HG03159 (cell line): ENCODE measurements around the gene SLC45A1.

Experiments used
- ATAC-seq: cut with Tn5 transposase; IDR thresholded peaks from one replicate; pipeline ENCODE4 v1.9.1; 2021; ENCODE audit warnings: mild to moderate bottlenecking, moderate library complexity; ENCODE audit not compliant: unreplicated experiment

The SLC45A1 gene

DNA sequence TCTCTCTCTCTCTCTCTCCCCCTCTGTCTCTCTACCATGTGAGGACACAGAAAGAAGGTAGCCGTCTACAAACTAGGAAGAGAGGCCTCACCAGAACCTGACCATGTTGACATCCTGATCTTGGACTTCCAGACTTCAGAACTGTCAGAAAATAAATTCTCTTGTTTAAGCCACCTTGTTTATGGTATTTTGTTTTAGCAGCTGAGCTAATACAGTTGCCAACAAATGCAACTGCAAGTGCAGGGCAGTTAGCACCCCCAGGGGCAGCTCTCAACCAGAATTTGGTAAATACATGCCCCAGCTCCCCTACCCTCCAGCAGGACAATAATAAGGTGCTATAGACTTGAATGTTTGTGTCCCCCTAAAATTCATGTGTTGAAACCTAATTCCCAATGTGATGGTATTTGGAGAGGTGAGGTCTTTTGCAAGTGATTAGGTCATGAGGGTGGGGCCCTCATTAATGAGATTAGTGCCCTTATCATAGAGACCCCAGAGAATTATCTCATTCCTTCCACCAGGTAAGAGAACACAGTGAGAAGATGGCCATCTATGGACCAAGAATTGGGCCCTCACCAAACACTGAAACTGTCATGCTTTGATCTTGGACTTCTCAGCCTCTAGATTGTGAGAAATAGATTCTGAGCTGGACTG lies 6.7 kb upstream of the SLC45A1 start:
- no peak for ATAC-seq

DNA sequence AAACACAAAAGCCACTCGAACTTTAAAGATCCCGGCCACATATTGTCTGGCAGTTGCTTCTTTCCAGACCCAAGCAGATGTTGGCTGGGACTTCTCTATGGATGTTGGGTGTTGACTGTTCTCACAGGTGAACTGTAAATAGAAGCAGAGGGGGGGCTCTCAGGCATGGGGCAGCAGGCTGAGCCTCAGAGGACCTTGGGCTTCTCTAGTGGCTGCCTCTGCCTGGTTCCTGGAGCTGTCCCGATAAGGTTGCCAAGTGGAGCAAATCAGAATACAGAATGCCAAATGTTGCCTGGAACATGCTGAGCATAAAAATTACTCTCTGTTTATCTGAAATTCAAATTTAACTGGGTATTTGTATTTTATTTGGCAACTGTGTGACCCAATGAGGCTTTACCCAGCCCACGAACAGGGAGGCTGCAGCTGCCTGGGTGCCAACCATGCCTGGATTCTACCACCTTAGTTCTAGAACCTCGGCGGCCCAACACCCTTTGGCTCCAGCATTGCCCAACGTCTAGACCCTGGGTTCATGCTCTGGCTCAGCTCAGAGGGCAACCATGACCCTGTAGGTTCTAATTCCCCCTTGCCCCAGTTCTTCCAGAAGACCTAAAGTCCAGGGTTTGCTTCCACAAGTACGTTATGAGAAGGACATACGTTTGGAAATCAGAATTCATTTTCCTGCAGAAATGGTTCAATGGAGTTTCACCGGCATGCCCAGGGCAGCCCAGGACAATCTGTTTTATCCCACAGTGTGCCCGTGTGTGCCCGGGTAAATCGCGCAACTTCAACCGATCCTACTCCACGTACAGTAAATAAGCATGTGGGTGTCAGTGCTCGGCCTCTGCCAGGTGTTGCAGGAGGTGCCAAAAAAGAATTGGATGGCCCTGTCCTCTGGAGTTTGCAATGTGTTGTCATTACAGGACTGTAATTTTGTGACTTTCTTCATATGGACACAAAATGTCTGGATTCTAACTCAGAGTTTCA lies 5.4 kb upstream of the SLC45A1 start:
- no peak for ATAC-seq

DNA sequence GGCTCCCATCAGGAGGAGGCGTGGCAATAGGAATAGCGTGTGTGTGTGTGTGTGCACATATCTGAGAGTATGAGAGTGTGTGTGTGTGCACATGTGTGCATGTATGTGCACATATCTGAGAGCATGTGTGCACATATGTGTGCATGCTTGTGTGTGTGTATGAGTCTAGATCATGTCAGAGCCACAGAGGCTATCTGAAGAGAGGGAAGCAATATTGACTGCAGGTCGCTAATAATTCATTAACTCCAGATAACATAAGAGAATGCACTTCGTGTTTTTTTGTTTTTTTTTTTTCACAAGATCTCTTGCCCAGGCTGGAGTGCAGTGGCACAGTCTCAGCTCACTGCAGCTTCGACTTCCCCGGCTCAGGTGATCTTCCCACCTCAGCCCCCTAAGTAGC lies 4.7 kb upstream of the SLC45A1 start:
- ATAC-seq: no peak

DNA sequence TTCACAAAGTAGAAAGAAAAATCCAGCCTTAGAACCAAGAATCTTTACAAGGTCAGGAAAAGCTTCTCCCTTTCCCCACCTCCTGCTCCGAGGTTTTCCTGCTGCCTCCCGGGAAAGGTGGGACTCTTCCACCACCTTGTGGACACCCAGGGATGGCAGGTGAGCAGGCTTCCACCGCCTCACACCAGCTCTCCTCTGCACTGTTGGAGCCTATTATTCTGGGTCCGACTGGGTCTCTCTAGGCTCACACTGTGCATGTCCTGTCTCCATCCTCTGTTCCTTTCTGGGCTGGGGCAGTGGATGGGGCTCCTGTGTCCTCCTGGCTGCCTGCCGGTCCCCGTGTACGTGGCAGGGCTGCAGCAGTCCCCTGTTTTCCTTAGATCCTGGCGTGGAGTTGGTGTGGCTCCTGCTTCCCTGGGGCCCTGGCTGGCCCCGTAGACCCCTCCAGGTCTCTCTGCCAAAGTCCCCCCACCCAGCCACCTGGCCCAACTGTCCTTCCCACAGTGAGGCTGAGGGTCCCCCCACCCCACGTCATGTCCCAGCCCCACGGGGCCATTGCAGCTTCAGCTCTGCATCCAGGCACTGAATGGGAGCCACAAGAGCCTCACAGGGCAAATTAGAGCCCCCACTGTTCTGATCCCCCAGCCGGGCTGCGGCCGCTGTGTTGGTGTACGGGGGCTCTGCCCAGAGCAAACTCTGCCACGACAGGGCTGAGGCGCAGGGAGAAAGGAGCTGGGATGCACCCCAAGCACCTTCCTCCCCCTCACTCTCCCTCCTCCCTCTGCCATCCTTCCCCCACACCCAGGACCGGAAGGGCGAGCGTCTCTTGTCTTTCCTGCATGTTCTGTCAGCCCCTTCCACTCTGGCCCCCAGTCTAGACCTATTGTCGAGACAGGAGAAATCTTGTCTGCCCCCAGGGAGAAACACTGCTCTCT lies 3.3 kb upstream of the SLC45A1 start:
- no peak for ATAC-seq

DNA sequence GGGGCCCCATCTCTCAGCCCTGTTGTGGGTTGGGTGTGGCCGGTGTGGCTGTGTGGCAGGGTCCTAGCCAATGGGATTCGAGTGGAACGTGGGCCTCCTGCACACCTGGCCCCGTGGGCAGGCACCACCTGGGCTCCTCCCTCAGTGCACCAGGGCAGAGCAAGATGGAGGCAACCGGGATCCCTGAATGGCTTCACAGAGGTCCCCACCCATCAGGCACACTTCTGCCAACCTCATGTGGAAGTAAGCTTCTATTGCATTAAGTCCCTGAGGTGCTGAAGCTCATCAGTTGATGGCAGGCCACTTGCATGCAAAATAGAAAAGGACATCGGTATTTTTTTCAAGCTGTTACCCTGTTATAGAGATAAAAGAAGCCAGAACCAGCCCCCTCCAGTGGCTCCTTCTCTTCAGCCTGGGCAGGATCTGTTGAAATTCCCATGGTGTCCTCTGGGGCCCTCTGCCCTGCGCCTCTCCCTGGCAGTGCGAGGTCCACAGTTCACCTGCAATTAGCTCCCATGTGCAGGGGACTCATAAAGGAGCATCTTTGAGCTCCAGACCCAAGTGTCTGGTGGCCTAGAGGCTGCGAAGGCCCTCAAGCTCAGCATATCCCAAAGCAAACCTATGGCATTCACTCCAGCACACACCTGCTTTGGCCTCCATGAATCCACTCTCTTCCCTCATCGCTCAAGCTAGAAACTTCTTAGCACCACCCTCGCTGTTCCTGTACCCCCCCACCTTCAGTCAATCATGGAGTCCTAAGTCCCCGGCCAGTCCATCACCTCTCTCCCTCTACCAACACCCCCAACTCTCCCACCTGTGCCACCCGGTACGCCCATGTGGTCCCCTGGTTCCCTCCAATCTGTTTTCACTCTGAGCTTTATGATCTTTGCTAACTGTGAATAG lies 2.1 kb upstream of the SLC45A1 start:
- no peak for ATAC-seq

DNA sequence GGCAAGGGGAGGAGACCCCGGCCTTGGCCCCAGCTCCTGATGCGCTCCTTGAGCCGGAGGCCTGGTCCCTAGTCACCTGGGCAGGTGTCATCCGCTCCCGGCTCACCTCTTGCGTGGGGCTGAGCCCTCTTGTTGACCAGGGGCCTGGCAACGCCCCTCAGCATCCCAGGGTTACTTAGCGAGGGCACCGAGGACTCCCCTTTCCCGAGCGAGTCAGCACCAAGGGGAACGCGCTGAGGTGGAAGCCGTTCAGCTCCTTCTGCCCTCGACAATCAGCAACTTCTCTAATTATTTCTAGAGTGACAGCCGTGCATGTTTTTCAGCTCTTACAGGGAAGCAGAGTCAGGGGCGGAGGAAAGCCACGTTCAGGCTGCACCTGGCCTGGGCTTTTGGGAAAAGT lies 522 bp downstream of the SLC45A1 start:
- no peak for ATAC-seq

DNA sequence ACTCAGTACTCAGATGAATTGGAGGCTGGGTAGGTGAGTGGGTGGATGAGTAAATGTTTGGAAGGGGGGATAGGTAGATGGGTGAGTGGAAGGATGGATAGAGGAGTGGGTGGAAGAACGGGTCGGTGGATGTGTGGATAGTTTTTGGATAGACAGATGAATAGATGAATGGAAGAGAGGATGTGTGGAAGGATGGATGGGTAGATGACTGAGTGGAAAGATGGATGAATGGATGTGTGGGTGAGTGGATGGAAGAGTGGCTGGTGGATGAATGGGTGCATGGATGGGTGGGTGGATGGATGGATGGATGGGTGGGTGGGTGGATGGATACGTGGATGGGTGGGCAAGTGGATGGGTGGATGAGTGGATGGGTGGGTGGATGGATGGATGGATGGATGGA lies 3.7 kb downstream of the SLC45A1 start:
- no peak for ATAC-seq

DNA sequence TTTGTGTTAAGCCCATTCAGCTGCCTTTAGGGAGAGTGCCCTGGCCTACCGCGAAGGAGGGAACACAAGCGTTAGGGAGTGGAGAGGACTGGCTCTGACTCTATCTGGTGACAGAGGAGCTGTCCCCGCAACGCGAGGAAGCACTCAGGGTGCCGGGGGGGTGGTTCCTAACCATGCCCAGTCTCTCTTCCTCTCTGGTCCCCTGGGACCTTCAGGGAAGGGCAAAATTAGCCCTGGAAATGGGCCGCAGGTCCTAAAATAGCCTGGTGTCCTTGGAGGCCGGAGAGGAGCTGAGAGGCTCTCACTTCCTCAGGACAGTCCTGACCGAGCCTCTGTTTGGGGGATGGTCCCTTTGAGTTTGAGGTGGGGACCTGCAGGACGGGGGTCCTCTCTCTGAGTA lies 5.8 kb downstream of the SLC45A1 start:
- ATAC-seq: no peak

DNA sequence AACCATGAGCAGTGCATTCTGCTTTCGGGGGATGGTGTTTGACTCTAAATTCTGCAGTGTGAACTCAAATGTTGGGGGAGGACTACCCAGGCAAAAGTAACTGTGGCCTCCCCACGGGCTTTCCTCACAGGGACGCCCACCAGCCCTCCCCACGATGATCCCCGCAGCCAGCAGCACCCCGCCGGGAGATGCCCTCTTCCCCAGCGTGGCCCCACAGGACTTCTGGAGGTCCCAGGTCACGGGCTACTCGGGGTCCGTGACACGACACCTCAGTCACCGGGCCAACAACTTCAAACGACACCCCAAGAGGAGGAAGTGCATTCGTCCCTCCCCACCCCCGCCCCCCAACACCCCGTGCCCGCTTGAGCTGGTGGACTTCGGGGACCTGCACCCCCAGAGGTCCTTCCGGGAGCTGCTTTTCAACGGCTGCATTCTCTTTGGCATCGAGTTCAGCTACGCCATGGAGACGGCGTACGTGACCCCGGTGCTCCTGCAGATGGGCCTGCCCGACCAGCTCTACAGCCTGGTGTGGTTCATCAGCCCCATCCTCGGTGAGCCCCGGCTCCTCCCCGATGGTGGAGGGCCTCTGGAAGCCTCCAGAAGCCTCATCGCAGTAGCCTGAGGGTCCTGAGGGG lies 6.4 kb downstream of the SLC45A1 start:
- no peak for ATAC-seq

DNA sequence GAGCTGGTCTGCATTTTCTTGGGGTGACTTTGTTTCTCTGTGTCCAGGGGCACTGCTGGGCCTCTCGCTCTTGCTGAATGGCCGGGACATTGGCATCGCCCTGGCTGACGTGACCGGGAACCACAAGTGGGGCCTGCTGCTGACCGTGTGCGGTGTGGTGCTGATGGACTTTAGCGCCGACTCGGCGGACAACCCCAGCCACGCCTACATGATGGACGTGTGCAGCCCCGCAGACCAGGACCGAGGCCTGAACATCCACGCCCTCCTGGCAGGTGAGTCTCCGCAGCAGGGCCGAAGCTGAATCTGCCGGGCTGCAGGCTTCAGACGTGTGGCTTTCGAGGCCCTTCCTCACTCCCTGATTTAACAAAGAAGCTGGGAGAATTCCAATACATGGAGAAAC lies 7.9 kb downstream of the SLC45A1 start:
- ATAC-seq: no peak

DNA sequence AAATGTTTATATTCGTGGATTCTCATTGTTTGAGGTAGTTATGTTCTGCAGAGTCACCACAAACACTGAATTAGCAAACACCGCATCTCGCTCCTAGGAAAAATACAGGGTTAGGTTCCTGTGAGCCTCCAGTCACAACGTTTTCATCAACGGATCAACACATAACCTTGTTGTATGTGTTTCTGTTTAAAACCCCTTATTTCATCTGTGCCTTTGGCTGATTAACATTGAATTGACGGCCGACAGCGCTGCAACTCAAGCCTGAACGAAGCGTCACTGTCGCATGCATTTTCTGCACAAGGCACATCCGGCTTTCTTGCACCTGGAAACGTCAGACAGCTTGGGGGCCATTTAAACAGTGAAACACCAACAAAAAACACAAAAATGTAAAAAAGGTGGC lies 8.4 kb downstream of the SLC45A1 start:
- ATAC-seq: no peak

DNA sequence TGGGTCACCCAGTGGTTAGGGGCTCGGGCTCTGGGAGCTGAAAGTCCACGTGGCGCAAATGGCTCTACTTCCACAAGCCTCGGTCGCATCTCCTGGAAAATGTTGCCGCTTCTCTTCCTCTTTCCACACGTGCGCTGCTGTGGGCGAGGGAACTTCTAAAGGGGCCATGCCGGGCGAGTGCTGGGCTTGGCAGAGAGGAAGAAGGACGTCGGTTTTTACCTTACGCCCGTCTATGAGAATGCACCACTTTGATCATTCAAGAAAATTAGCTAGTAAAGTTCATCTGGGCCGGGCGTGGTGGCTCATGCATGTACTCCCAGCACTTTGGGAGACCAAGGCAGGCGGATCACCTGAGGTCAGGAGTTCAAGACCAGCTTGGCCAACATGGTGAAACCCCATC lies 10.4 kb downstream of the SLC45A1 start:
- no peak for ATAC-seq

DNA sequence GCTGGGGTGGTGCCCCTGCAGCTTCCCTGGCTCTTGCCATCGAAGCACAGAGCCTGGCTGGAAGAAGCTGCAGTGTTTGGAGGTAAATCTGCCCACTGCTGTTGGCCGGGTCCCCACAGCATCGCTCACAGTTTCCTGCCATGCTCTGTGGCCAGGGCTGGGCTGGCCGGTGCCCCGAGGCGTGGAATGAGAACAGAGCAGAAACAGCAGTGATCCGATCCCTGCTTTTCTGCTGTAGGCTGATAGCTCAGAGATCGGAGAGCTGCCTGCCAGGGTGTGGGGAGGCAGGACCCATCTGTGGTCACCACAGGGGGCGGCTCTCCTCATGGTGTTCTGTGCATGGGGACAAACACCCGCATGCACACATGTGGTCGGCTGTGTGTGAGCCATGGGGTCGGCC lies 11.5 kb downstream of the SLC45A1 start:
- ATAC-seq: no peak

DNA sequence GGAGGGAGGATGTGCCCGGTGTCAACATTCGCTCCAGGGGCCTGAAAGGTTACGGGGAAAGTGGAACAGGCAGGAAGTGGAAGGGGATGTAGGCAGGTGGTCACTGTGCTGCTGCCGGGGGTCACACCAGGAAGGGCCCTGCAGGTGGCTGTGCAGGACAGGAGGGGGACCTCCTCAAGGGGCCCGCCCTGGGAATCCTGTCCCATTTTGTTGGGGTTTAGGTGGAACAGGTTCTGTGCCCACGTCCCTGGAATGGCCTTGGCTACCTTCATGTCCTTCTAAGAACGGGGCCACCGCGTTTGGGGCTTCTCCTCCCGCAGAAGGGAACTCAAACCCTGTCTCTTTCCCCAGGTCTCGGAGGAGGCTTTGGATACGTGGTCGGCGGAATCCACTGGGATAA lies 11.9 kb downstream of the SLC45A1 start:
- no peak for ATAC-seq

DNA sequence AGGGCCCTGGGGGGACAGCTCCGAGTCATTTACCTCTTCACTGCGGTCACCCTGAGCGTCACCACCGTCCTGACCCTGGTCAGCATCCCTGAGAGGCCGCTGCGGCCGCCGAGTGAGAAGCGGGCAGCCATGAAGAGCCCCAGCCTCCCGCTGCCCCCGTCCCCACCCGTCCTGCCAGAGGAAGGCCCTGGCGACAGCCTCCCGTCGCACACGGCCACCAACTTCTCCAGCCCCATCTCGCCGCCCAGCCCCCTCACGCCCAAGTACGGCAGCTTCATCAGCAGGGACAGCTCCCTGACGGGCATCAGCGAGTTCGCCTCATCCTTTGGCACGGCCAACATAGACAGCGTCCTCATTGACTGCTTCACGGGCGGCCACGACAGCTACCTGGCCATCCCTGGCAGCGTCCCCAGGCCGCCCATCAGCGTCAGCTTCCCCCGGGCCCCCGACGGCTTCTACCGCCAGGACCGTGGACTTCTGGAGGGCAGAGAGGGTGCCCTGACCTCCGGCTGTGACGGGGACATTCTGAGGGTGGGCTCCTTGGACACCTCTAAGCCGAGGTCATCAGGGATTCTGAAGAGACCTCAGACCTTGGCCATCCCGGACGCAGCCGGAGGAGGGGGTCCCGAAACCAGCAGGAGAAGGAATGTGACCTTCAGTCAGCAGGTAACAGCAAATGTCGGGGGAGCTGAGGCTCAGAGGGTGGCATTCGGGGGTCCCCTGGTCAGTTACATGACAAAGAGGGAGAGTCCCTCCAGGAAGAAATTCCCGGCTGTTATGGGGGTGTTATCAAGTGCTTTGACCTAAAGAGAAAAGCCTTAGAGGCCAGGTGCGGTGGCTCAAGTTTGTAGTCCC lies 12.6 kb downstream of the SLC45A1 start:
- ATAC-seq: no peak

DNA sequence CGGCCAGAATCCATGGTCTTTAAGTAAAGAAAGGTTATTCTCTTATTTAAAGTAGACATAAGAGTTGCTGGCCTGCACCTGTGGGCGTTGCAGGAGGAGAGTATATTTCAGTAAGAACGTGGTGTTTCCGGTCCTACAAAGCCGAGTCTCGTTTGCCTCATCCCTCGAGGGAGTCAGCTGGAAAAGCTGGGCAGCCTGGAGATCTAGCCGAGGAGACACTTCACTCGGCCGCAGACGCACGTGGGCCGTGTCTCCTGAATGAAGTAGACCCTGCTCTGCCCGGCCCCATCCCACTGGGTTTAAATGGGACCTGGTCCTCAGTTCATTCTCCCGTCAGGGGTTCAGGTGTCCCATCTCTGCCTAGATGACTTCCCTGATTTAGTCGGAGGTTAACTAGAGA lies 14.9 kb downstream of the SLC45A1 start:
- ATAC-seq: no peak

DNA sequence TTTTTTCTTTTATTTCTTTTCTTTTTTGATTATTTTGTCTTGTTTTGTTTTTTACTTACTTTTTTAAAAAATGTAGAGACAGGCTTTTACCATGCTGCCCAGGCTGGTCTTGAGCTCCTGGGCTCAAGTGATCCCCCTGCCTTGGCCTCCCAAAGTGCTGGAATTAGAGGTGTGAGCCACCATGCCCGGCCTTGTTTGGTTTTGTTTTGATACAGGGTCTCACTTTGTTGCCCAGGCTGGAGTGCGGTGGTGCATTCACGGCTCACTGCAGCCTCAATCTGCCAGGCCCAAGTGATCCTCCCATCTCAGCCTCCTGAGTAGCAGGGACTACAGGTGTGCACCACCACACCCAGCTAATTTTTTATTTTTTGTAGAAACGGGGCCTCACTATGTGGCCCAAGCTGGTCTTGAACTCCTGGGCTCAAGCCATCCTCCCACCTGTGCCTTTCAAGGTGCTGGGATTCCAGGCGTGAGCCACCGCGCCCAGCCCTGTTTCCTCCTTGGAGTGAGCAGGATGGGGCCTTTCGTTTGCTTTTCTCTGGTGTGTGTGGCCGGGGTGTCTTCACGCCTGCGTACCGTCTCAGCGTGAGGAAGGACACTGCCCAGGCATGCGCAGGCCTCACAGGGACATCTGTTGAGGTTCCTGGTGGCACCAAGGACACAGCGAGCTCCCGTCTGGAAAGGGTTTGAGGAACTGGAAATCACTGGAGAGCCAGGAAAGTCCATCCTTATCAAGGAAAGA lies 15.5 kb downstream of the SLC45A1 start:
- ATAC-seq: no peak
